Body of pancreas (tissue), 4 donors: ENCODE measurements around the gene WDR93.

Experiments used
- POLR2A ChIP-seq, 3 donors: fragments of 450-650 bp; IDR thresholded peaks; one replicate each; pipeline ENCODE4 v1.6.1; 2016; ENCODE audit warnings: antibody characterized with exemption in 3 of 3, mild to moderate bottlenecking in 2 of 3
- TF ChIP-seq, protein P1 (sequence below), 7 experiments: fragments of 450-650 bp in 4 of 7; fragments of 200-600 bp in 3 of 7; sonication (generic) in 3 of 7; IDR thresholded peaks; one replicate each; pipeline ENCODE4 v1.5.1; 2016 to 2019; ENCODE audit warnings: antibody characterized with exemption in 7 of 7

DNA sequence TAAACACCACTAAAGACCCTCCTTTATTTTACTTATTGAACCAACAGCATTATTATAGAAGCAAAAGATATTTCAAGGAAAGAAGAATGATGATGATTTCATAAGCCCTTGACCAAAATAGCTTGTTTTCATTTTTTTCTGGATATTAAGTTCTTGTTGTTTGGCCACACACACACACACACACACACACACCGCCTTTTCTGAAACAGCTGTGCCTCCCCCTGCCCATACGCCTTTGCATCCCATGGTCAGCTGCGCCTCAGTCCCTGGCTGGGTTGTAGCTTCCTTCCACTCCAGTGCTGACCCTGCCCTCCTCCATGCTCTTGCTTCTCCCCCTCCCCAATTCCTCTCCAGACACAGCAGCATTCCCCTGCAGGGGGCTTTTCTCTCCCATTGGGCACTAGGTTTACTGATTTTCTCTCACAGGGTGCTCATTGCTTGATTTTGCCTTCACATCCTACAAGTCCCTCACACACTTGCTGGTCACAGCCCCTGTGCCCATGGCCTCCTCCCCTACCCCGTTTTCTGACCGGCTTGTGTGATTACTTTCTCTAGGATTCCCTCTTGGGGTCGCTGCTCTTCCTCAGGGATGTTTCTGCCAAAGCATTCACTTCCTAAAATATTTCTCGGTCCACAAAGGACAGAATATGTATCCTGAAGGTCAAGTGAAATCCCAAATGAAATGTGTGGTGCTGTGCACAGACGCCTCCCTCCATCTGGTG lies 42.0 kb downstream of the WDR93 start:
- TF ChIP-seq, protein P1, sequence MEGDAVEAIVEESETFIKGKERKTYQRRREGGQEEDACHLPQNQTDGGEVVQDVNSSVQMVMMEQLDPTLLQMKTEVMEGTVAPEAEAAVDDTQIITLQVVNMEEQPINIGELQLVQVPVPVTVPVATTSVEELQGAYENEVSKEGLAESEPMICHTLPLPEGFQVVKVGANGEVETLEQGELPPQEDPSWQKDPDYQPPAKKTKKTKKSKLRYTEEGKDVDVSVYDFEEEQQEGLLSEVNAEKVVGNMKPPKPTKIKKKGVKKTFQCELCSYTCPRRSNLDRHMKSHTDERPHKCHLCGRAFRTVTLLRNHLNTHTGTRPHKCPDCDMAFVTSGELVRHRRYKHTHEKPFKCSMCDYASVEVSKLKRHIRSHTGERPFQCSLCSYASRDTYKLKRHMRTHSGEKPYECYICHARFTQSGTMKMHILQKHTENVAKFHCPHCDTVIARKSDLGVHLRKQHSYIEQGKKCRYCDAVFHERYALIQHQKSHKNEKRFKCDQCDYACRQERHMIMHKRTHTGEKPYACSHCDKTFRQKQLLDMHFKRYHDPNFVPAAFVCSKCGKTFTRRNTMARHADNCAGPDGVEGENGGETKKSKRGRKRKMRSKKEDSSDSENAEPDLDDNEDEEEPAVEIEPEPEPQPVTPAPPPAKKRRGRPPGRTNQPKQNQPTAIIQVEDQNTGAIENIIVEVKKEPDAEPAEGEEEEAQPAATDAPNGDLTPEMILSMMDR (IDR thresholded peaks at IDR 0.05), result no peak
- no peak for TF ChIP-seq POLR2A (IDR thresholded peaks at IDR 0.05)
